Measurements from ENCODE around the gene CCDC50. TPM values are rescaled to one million over a fixed set of nuclear protein-coding genes. Genes with fewer than 3 reads are reported as not detected.

Gene CCDC50
- polyA plus RNA-seq, 1 donor (not counting 4 experiments of a cell fraction or from before 2014, with no cell fraction given), result 54.8 TPM

DNA sequence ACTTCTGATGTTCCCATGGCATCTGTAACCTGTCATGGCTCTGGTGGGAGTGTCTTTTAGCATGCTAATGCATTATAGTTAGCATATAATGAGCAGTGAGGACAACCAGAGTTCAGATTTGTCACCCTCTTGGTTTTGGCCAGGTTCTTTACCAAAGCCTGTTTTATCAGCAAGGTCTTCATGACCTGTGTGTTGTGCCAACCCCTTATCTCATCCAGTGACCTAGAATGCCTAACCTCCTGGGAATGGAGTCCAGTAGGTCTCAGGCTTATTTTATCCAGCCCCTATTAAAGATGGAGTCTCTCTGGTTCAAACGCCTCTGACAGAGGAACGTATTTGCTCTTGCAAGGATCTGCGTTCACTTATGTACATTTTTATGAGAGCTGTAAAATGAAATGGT, 61.4 kb downstream of the CCDC50 start:
- Histone ChIP-seq H3K36me3 (ENCODE audit: control insufficient read depth in 2 of 2, extremely low read depth in 1 of 2, insufficient read depth in 2 of 2, low read length in 2 of 2) (peaks cover 3 to 5% of the 10 kb centered on the region in 2 experiments), H3K27me3 (ENCODE audit: control insufficient read depth, extremely low read depth, insufficient read depth, low read length) (no peaks in the 10 kb centered on the region), H3K4me3 (ENCODE audit: control insufficient read depth in 2 of 3, extremely low read depth in 1 of 3, insufficient read depth in 2 of 3, low read depth in 1 of 3, low read length in 3 of 3) (no peak overlapping the region), H2AFZ (ENCODE audit: control insufficient read depth, low read length) (no peak overlapping the region), H3K9ac (ENCODE audit: control insufficient read depth, extremely low read depth, insufficient read depth, low read length) (no peak overlapping the region), H3K79me2 (ENCODE audit: control insufficient read depth, insufficient read depth, low read length) (no peaks in the 10 kb centered on the region), H3K9me1 (ENCODE audit: control insufficient read depth, extremely low read depth, insufficient read depth, low read length) (no peaks in the 10 kb centered on the region), H4K20me1 (ENCODE audit: control insufficient read depth, extremely low read depth, insufficient read depth, low read length) (no peaks in the 10 kb centered on the region), H3K27ac (ENCODE audit: control insufficient read depth, insufficient read depth, low read length) (no peak overlapping the region), H3K9me3 (ENCODE audit: control insufficient read depth, low read depth, low read length) (no peaks in the 10 kb centered on the region), H3K4me1 (ENCODE audit: control insufficient read depth, extremely low read depth, insufficient read depth, low read length) (no peaks in the 10 kb centered on the region), H3K4me2 (ENCODE audit: control insufficient read depth, extremely low read depth, insufficient read depth, low read depth, low read length) (no peak overlapping the region)
- no peak for FAIRE-seq
- dilution Hi-C loops (cut with MboI; ENCODE audit: extremely low pct_ligation_motif_present, low sequenced_read_pairs), result no loop called here
- no peak for DNase-seq (ENCODE audit: low read depth, low spot score)
- TF ChIP-seq, protein P1, sequence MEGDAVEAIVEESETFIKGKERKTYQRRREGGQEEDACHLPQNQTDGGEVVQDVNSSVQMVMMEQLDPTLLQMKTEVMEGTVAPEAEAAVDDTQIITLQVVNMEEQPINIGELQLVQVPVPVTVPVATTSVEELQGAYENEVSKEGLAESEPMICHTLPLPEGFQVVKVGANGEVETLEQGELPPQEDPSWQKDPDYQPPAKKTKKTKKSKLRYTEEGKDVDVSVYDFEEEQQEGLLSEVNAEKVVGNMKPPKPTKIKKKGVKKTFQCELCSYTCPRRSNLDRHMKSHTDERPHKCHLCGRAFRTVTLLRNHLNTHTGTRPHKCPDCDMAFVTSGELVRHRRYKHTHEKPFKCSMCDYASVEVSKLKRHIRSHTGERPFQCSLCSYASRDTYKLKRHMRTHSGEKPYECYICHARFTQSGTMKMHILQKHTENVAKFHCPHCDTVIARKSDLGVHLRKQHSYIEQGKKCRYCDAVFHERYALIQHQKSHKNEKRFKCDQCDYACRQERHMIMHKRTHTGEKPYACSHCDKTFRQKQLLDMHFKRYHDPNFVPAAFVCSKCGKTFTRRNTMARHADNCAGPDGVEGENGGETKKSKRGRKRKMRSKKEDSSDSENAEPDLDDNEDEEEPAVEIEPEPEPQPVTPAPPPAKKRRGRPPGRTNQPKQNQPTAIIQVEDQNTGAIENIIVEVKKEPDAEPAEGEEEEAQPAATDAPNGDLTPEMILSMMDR (optimal IDR thresholded peaks at IDR 0.05 in 1 of 3, IDR thresholded peaks at IDR 0.05 in 1 of 3, conservative IDR thresholded peaks at IDR 0.05 in 1 of 3; ENCODE audit: extremely low read depth in 1 of 3, insufficient read depth in 2 of 3, low read length in 3 of 3), result no peak
- TF ChIP-seq EZH2 (IDR thresholded peaks at IDR 0.05; ENCODE audit: low read length), result no peak

DNA sequence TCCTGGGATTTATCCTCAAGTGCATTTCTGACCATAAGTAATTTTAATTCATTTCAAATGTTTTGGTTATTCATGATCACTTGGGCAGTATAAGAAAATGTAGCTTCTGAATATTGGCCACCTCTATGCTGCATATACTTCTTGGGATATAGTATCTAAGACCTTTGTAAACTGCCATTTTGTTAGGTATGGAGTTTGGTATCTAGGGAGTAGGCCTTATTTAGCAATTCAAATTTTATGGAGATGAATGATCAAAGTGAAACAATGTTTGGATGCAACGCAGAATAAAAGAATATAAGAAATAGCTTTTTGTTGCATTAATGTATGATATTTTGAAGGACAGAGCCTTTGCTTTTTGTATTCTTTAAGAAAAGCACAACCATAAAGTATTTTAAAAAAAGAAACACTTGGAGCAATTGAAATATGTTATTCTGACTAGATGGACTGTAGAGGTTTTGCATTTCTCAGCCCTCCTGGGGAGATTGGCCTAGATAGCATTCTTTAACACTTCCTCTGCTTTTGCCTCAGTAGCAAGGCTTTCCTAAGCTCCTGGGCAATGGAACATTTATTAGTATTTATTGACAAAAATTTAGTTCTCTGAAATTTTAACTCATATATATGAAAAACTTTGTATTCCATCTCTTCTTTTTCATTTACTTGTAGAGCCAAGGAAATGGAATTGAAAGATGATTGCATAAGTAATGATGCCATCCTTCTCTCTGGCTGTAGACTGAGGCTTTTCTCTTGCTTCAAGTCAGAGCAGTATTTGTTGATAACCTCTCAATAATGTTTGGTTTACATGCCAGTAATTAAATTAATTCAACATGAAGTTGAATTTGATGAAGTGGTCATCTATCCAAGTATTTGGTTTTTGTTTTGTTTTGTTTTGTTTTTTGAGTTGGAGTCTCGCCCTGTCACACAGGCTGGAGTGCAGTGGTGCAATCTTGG, 62.9 kb downstream of the CCDC50 start:
- no peak overlapping the region for H3K27ac ChIP-seq (ENCODE audit: control insufficient read depth, insufficient read depth, low read length)
- TF ChIP-seq, protein P1 (optimal IDR thresholded peaks at IDR 0.05 in 1 of 3, IDR thresholded peaks at IDR 0.05 in 1 of 3, conservative IDR thresholded peaks at IDR 0.05 in 1 of 3; ENCODE audit: extremely low read depth in 1 of 3, insufficient read depth in 2 of 3, low read length in 3 of 3), result no peak
- TF ChIP-seq EZH2 (IDR thresholded peaks at IDR 0.05; ENCODE audit: low read length), result no peak

More for the DNA sequence above, 62.9 kb downstream of the CCDC50 start:
- Histone ChIP-seq H3K9me1 (ENCODE audit: control insufficient read depth, extremely low read depth, insufficient read depth, low read length) (no peaks in the 10 kb centered on the region), H3K9ac (ENCODE audit: control insufficient read depth, extremely low read depth, insufficient read depth, low read length) (no peak overlapping the region), H3K4me2 (ENCODE audit: control insufficient read depth, extremely low read depth, insufficient read depth, low read depth, low read length) (no peak overlapping the region), H4K20me1 (ENCODE audit: control insufficient read depth, extremely low read depth, insufficient read depth, low read length) (no peaks in the 10 kb centered on the region), H3K79me2 (ENCODE audit: control insufficient read depth, insufficient read depth, low read length) (no peaks in the 10 kb centered on the region), H3K4me3 (ENCODE audit: control insufficient read depth in 2 of 3, extremely low read depth in 1 of 3, insufficient read depth in 2 of 3, low read depth in 1 of 3, low read length in 3 of 3) (no peak overlapping the region), H3K4me1 (ENCODE audit: control insufficient read depth, extremely low read depth, insufficient read depth, low read length) (no peaks in the 10 kb centered on the region), H3K36me3 (ENCODE audit: control insufficient read depth in 2 of 2, extremely low read depth in 1 of 2, insufficient read depth in 2 of 2, low read length in 2 of 2) (peaks cover 3 to 5% of the 10 kb centered on the region in 2 experiments), H2AFZ (ENCODE audit: control insufficient read depth, low read length) (no peak overlapping the region), H3K9me3 (ENCODE audit: control insufficient read depth, low read depth, low read length) (no peaks in the 10 kb centered on the region), H3K27me3 (ENCODE audit: control insufficient read depth, extremely low read depth, insufficient read depth, low read length) (no peaks in the 10 kb centered on the region)
- dilution Hi-C loops (cut with MboI; ENCODE audit: extremely low pct_ligation_motif_present, low sequenced_read_pairs), result no loop called here
- FAIRE-seq, result no peak
- no peak for DNase-seq (ENCODE audit: low read depth, low spot score)
